Activated CD4-positive, alpha-beta T cell treated with anti-CD3 and anti-CD28 coated beads, Interleukin-2, amount 10 ng/mL, durations not matched to agents 24 days and 14 days (primary cell): ENCODE results near the gene SLC5A11. TPM values are rescaled to one million over a fixed set of nuclear protein-coding genes. Genes with fewer than 3 reads are reported as not detected.

Experiments used
- DNase-seq: peaks from one replicate; pipeline ENCODE4 v3.0.0; 2022
- H3K27ac Mint-ChIP-seq: one replicate; pipeline ENCODE4 v1.8.0; 2022; ENCODE audit warnings: mild to moderate bottlenecking, mixed read lengths
- H3K27me3 Mint-ChIP-seq: one replicate; pipeline ENCODE4 v1.8.0; 2022; ENCODE audit warnings: mixed read lengths
- H3K36me3 Mint-ChIP-seq: one replicate; pipeline ENCODE4 v1.8.0; 2022; ENCODE audit warnings: low read depth, mild to moderate bottlenecking, mixed read lengths
- H3K4me1 Mint-ChIP-seq: one replicate; pipeline ENCODE4 v1.8.0; 2021; ENCODE audit warnings: mixed read lengths
- H3K4me3 Mint-ChIP-seq: one replicate; pipeline ENCODE4 v1.8.0; 2022; ENCODE audit warnings: mild to moderate bottlenecking, moderate library complexity, mixed read lengths
- H3K9me3 Mint-ChIP-seq: one replicate; pipeline ENCODE4 v1.8.0; 2021; ENCODE audit warnings: mixed read lengths
- intact Hi-C: fragments of 100-400 bp; cut with micrococcal nuclease; formaldehyde crosslinking; loops from one replicate; pipeline ENCODE4 v1.15.1; 2023
- total RNA-seq: library from RNA; stranded (reverse); gene quantifications from 2 replicates; pipeline ENCODE4 v1.2.3, GENCODE V29; 2022

The SLC5A11 gene
- total RNA-seq, 1 donor from 2014 or later: not detected

DNA sequence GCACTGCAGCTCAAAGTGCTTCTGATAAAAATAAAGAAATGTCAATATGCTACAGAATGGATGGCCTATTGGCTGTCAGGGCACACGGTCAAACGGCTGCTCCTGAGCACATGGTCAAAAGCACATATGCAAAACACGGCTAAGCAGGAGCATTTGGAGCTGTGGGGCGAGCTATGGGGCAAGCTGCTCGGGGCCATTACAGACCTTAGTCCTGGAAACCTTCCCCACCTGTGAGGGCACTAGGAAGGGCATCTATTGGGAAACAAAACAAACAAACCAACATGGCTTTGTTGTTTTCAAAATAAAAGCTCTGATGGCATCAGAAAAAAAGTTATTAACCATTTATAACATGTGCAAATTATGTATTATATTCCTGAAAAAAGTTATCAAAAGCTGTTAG lies 83.6 kb downstream of the SLC5A11 start:
- no peaks in the 10 kb centered on the region for H3K9me3 Mint-ChIP-seq

GRCh38 chr16:24930440-24930839 lies 84.7 kb downstream of the SLC5A11 start:
- intact Hi-C loops: no loop called here
- H3K27ac Mint-ChIP-seq: no peak overlapping the region
- no peaks in the 10 kb centered on the region for H3K4me1 Mint-ChIP-seq
- peaks cover 39% of the 10 kb centered on the region for H3K36me3 Mint-ChIP-seq
- DNase-seq: no peak
- no peaks in the 10 kb centered on the region for H3K9me3 Mint-ChIP-seq
- no peak overlapping the region for H3K4me3 Mint-ChIP-seq
- no peaks in the 10 kb centered on the region for H3K27me3 Mint-ChIP-seq

More for the DNA sequence above, 83.6 kb downstream of the SLC5A11 start:
- no peaks in the 10 kb centered on the region for H3K27me3 Mint-ChIP-seq
- intact Hi-C loops: no loop called here
- no peak overlapping the region for H3K4me3 Mint-ChIP-seq
- no peak for DNase-seq
- no peak overlapping the region for H3K27ac Mint-ChIP-seq
- no peaks in the 10 kb centered on the region for H3K4me1 Mint-ChIP-seq
- H3K36me3 Mint-ChIP-seq: peaks cover 33% of the 10 kb centered on the region

- intact Hi-C loops: no loop called here
- DNase-seq: no peak
- no peaks in the 10 kb centered on the region for H3K27me3 Mint-ChIP-seq
- peaks cover 37% of the 10 kb centered on the region for H3K36me3 Mint-ChIP-seq
- H3K27ac Mint-ChIP-seq: no peak overlapping the region
- no peaks in the 10 kb centered on the region for H3K9me3 Mint-ChIP-seq
- H3K4me1 Mint-ChIP-seq: no peaks in the 10 kb centered on the region
- no peak overlapping the region for H3K4me3 Mint-ChIP-seq
These were observed 85.3 kb downstream of the SLC5A11 start for GRCh38 chr16:24931091-24931490.

- Mint-ChIP-seq H3K27ac (no peak overlapping the region), H3K27me3 (no peaks in the 10 kb centered on the region), H3K36me3 (peaks cover 38% of the 10 kb centered on the region), H3K9me3 (no peaks in the 10 kb centered on the region), H3K4me3 (no peak overlapping the region), H3K4me1 (no peaks in the 10 kb centered on the region)
- intact Hi-C loops: no loop called here
- DNase-seq: no peak
These were observed 89.6 kb downstream of the SLC5A11 start for GRCh38 chr16:24935336-24935735.

GRCh38 chr16:24936151-24936550 lies 90.4 kb downstream of the SLC5A11 start:
- intact Hi-C loops: no loop called here
- Mint-ChIP-seq H3K27me3 (no peaks in the 10 kb centered on the region), H3K36me3 (peaks cover 42% of the 10 kb centered on the region), H3K27ac (no peak overlapping the region), H3K4me3 (no peak overlapping the region), H3K9me3 (no peaks in the 10 kb centered on the region), H3K4me1 (no peaks in the 10 kb centered on the region)
- DNase-seq: no peak

DNA sequence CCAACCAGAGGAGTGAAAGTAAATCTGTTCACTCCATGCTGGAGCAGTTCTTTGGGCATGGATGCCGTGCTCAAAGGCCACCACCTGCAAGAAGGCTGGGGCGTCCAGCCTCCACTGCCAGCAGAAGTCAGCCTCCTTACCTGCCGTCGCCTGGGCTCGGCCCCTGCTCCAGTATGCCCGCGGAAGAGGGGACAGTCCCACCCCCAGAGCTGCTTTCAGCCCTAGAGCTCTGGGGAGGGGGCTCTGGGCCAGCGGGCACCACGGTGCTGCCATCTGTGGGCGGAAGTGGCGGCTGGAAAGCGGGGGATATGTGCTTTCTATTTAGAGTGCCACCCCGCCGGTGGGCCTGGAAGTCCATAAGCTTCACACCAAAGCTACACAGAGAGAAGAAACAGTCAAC lies 93.5 kb downstream of the SLC5A11 start:
- no peaks in the 10 kb centered on the region for H3K27me3 Mint-ChIP-seq

DNA sequence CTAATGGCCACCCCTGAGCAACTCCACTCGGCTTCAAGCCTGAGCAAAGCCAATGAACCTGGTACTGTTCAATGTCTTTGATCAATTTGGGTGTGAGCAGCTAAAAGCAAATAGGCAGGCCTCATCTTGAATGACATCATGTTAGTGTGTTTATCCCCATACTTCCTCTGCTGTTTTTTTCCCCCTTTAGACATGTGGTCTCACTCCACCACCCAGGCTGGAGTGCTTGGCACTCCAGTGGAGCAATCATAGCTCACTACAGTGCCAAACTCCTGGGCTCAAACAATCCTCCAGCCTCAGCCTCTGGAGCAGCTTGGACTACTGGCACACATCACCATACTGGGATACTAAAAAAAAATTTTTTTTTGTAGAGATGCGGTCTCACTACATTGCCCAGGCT lies 94.0 kb downstream of the SLC5A11 start:
- H3K27ac Mint-ChIP-seq: peak overlapping the region; percentile 34
- intact Hi-C loops: no loop called here

More for the DNA sequence above, 93.5 kb downstream of the SLC5A11 start:
- no peaks in the 10 kb centered on the region for H3K4me1 Mint-ChIP-seq
- no peak overlapping the region for H3K4me3 Mint-ChIP-seq
- H3K27ac Mint-ChIP-seq: no peak overlapping the region
- DNase-seq: no peak
- peaks cover 47% of the 10 kb centered on the region for H3K36me3 Mint-ChIP-seq
- intact Hi-C loops: no loop called here
- no peaks in the 10 kb centered on the region for H3K9me3 Mint-ChIP-seq

DNA sequence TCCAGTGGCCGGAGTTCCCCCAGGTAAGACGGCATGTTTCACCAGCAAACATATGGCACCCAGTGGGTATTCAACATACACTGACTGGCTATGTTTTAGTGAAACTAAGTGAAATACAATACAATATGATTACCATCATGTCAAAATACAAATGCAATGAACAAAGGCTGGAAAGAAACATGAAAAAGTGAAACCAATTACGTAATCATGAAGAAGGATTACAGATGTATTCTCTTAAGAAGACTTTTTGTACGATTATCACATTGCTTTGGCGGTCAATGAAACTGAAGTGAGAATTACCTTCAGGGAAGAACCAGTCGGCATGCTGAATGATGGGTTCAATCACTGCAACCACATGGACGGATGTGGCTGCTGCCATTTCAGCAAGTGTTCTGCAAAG lies 97.7 kb downstream of the SLC5A11 start:
- intact Hi-C loops: no loop called here
- peaks cover 52% of the 10 kb centered on the region for H3K36me3 Mint-ChIP-seq
- H3K27ac Mint-ChIP-seq: peak overlapping the region; percentile 16

More for the DNA sequence above, 94.0 kb downstream of the SLC5A11 start:
- DNase-seq: no peak
- H3K4me3 Mint-ChIP-seq: no peak overlapping the region
- H3K9me3 Mint-ChIP-seq: no peaks in the 10 kb centered on the region
- H3K36me3 Mint-ChIP-seq: peaks cover 45% of the 10 kb centered on the region
- H3K4me1 Mint-ChIP-seq: no peaks in the 10 kb centered on the region
- no peaks in the 10 kb centered on the region for H3K27me3 Mint-ChIP-seq

DNA sequence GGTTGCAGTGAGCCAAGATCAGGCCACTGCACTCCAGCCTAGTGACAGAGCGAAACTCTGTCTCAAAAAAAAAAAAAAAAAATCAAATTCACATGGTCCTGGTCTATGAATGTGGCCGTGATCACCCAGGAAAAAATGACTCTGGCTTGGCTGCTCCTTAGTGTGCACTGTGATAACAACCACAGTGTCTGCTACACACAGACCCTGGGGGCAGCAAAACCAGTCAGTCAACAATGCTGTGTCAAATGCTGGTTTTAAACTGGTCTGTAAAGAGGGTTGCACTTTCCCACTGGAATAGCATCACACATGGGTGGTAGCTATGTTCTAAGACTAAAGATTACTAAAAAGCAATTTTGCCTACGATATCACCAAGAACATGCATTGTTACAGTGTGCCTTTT lies 98.4 kb downstream of the SLC5A11 start:
- Mint-ChIP-seq H3K27me3 (no peaks in the 10 kb centered on the region), H3K36me3 (peaks cover 48% of the 10 kb centered on the region), H3K9me3 (no peaks in the 10 kb centered on the region), H3K27ac (no peak overlapping the region), H3K4me3 (no peak overlapping the region), H3K4me1 (no peaks in the 10 kb centered on the region)
- intact Hi-C loops: no loop called here
- DNase-seq: no peak

More for the DNA sequence above, 97.7 kb downstream of the SLC5A11 start:
- no peak overlapping the region for H3K4me3 Mint-ChIP-seq
- DNase-seq: no peak
- H3K4me1 Mint-ChIP-seq: no peaks in the 10 kb centered on the region
- H3K9me3 Mint-ChIP-seq: no peaks in the 10 kb centered on the region
- no peaks in the 10 kb centered on the region for H3K27me3 Mint-ChIP-seq

GRCh38 chr16:24946155-24946554 lies 100.4 kb downstream of the SLC5A11 start:
- H3K9me3 Mint-ChIP-seq: no peaks in the 10 kb centered on the region
- peaks cover 43% of the 10 kb centered on the region for H3K36me3 Mint-ChIP-seq
- H3K4me3 Mint-ChIP-seq: no peak overlapping the region
- H3K27ac Mint-ChIP-seq: no peak overlapping the region
- DNase-seq: no peak
- intact Hi-C loops: no loop called here
- no peaks in the 10 kb centered on the region for H3K4me1 Mint-ChIP-seq
- H3K27me3 Mint-ChIP-seq: no peaks in the 10 kb centered on the region

- no peak overlapping the region for H3K27ac Mint-ChIP-seq
- H3K4me1 Mint-ChIP-seq: no peaks in the 10 kb centered on the region
- peaks cover 50% of the 10 kb centered on the region for H3K36me3 Mint-ChIP-seq
These were observed 104.5 kb downstream of the SLC5A11 start for GRCh38 chr16:24950275-24950674.

DNA sequence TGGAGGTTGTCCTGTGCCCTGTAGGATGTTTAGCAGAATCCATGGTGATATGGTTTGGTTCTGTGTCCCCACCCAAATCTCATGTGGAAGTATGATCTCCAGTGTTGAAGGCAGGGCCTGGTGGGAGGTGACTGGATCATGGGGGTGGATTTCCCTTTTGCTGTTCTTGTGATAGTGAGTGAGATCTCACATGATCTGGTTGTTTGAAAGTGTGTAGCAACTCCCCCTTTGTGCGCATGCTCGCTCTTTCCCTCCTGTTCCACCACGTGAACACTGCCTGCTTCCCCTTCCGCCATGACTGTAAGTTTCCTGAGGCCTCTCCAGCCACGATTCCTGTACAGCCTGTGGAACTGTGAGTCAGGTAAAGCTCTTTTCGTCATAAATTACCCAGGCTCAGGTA lies 107.5 kb downstream of the SLC5A11 start:
- intact Hi-C loops: no loop called here
- no peak overlapping the region for H3K4me3 Mint-ChIP-seq
- no peak overlapping the region for H3K27ac Mint-ChIP-seq
- no peaks in the 10 kb centered on the region for H3K4me1 Mint-ChIP-seq
- no peak for DNase-seq
- H3K36me3 Mint-ChIP-seq: peaks cover 54% of the 10 kb centered on the region
- H3K9me3 Mint-ChIP-seq: no peaks in the 10 kb centered on the region
- H3K27me3 Mint-ChIP-seq: no peaks in the 10 kb centered on the region

More at GRCh38 chr16:24950275-24950674, 104.5 kb downstream of the SLC5A11 start:
- H3K9me3 Mint-ChIP-seq: no peaks in the 10 kb centered on the region
- intact Hi-C loops: no loop called here
- DNase-seq: no peak
- no peaks in the 10 kb centered on the region for H3K27me3 Mint-ChIP-seq
- H3K4me3 Mint-ChIP-seq: no peak overlapping the region

DNA sequence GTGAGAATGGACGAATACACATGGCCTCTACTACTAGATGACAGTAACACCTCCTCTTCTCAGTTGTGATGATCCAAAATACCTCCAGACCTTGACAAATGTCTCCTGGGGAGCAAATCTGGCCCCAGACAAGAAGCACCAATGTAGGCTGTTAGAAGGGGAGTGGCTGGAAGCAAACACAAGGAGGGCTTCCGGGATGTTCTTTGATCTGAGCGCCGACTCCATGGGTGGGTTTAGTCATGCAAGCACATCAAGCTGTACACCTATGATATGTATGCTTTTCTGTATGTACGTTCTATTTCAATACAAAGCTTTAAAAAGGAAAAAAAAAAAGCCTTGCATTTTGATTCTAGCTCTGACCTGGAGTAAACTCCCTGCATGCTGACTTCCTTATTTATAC lies 108.0 kb downstream of the SLC5A11 start:
- no peak for DNase-seq
- peaks cover under 1% of the 10 kb centered on the region for H3K4me1 Mint-ChIP-seq
- no peak overlapping the region for H3K27ac Mint-ChIP-seq
- H3K27me3 Mint-ChIP-seq: no peaks in the 10 kb centered on the region
- peaks cover 54% of the 10 kb centered on the region for H3K36me3 Mint-ChIP-seq
- no peak overlapping the region for H3K4me3 Mint-ChIP-seq
- H3K9me3 Mint-ChIP-seq: no peaks in the 10 kb centered on the region
- intact Hi-C loops: no loop called here

DNA sequence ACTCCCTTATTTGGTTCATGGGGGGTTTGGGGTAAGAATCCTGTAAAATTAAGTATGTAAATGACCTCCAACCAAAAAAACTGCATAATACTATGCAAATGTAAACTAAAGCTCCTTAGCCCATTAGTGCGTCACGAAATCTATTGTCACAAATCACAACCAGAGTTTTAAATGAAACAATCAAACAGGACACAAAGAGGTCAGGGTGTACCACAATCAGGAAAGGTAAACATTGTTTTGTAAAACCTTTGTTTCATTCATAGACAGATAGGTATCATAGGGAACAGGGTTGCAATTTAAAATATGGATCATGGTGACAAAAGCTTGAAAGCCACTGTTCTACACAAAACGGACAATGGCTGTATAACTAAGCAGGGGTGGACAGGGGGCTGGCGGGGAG lies 108.4 kb downstream of the SLC5A11 start:
- no peak overlapping the region for H3K4me3 Mint-ChIP-seq
- H3K9me3 Mint-ChIP-seq: no peaks in the 10 kb centered on the region
- no peaks in the 10 kb centered on the region for H3K27me3 Mint-ChIP-seq
- intact Hi-C loops: no loop called here
- H3K4me1 Mint-ChIP-seq: peaks cover 2% of the 10 kb centered on the region
- H3K36me3 Mint-ChIP-seq: peaks cover 57% of the 10 kb centered on the region
- H3K27ac Mint-ChIP-seq: no peak overlapping the region
- no peak for DNase-seq

DNA sequence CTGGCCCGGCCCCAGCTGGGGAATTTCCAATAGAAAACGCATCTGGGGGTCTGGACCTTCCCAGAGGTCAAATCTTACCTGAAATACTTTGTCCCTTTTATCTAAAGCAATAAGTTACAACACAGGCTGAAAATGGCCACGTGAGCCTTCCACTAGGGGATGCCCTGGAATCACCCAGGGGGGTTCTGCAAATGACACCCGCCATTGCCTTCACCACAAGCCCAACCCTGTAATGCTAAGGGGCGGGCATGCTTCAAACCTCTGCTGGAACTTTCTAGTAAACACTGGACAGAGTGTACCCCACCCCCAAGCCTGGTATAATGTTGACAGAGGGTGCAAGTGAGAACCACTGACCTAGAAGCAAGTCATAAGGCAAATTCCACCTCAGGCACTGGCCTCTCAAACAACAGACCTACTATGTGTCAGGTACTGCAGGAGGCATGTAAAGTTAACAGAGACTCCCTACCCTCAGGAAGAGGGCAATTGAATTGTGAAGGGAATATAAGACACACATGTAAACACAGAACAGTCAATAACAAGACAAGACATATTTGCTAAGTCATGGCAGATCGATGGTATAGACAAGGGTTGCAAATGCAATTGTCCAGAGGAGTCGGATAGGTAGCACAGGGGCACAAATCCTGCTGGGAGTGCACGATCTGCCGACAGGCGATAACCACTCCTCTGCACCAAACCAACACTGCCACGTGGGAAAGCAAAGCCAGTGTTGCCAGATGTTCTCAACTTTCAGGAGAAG lies 110.4 kb downstream of the SLC5A11 start:
- Mint-ChIP-seq H3K9me3 (no peaks in the 10 kb centered on the region), H3K27ac (no peak overlapping the region), H3K4me3 (no peak overlapping the region), H3K4me1 (peaks cover 6% of the 10 kb centered on the region), H3K36me3 (peaks cover 63% of the 10 kb centered on the region), H3K27me3 (no peaks in the 10 kb centered on the region)
- DNase-seq: no peak
- intact Hi-C loops: no loop called here
